ENCODE measurements around the gene PPIF. TPM values are rescaled to one million over a fixed set of nuclear protein-coding genes. Genes with fewer than 3 reads are reported as not detected.
A peak's percentile ranks its signal among the peaks of the same experiment; 100 is the strongest.

PPIF gene
- total and polyA plus RNA-seq, 7 donors, result 44.6 to 297 (median 85.9) TPM

- peaks cover 10% of the 10 kb centered on the region for H3K4me1 ChIP-seq
- no peak overlapping the region for H3K27ac ChIP-seq
- ATAC-seq (peak; percentile 22 to 45 (median 38)), DNase-seq (peak in 1 of 2 donors; percentile 47)
- intact Hi-C loops (cut with DNase I), result no loop called here
- H3K9me3 ChIP-seq, result no peaks in the 10 kb centered on the region
- H3K27me3 ChIP-seq (ENCODE audit: insufficient read depth in 3 of 3, low read length in 2 of 3), result no peaks in the 10 kb centered on the region
- no peak overlapping the region for H3K4me3 ChIP-seq
- WGBS, 3 donors, result 70 to 86% (median 75%) methylated on average over 12 of the region's 12 CpGs
- peaks cover 0 to 70% of the 10 kb centered on the region in 2 donors for H3K36me3 ChIP-seq (ENCODE audit: insufficient read depth in 1 of 2, low read depth in 1 of 2)
- no peak for TF ChIP-seq CTCF (IDR thresholded peaks at IDR 0.05)
Measured at GRCh38 chr10:79391231-79392019, 44.2 kb downstream of the PPIF start.

DNA sequence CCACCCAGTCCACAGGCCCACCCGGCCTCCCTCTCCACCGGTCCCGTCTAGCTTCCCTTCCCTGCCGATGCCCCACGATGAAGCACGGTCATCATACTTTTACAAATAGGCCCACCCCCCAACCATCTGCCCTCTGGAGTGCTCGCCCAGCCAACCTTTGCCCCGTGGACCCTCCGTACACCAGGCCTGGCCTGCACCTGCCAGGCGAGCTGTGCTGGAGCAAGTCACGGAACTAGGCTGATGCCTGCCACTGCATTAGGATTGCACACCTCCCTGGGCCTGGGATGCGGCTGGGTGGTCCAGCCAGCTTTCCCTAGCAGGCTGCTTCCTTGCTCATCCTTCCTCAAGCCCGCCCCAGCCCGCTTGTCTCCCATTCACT lies 44.7 kb downstream of the PPIF start:
- Histone ChIP-seq H3K36me3 (ENCODE audit: insufficient read depth in 1 of 2, low read depth in 1 of 2) (peaks cover 0 to 64% of the 10 kb centered on the region in 2 donors), H3K4me1 (peaks cover 16% of the 10 kb centered on the region), H3K9me3 (no peaks in the 10 kb centered on the region), H3K4me3 (no peak overlapping the region), H3K27ac (no peak overlapping the region), H3K27me3 (ENCODE audit: insufficient read depth in 3 of 3, low read length in 2 of 3) (no peaks in the 10 kb centered on the region)
- ATAC-seq, result no peak
- DNase-seq, result peak in 1 of 2 donors; percentile 39
- no peak for TF ChIP-seq CTCF (IDR thresholded peaks at IDR 0.05)
- WGBS, 3 donors, result 90 to 91% (median 91%) methylated on average over 14 of the region's 14 CpGs
- intact Hi-C loops (cut with DNase I), result no loop called here

GRCh38 chr10:79392506-79393176 lies 45.4 kb downstream of the PPIF start:
- Histone ChIP-seq H3K36me3 (ENCODE audit: insufficient read depth in 1 of 2, low read depth in 1 of 2) (peaks cover 0 to 58% of the 10 kb centered on the region in 2 donors), H3K9me3 (no peaks in the 10 kb centered on the region), H3K27ac (no peak overlapping the region), H3K27me3 (ENCODE audit: insufficient read depth in 3 of 3, low read length in 2 of 3) (no peaks in the 10 kb centered on the region), H3K4me1 (peaks cover 22% of the 10 kb centered on the region), H3K4me3 (no peak overlapping the region)
- intact Hi-C loops (cut with DNase I), result no loop called here
- ATAC-seq (no peak), DNase-seq (peak in 1 of 2 donors; percentile 20)
- WGBS, 3 donors, result 81 to 94% (median 85%) methylated on average over 6 of the region's 6 CpGs
- TF ChIP-seq CTCF (IDR thresholded peaks at IDR 0.05), result no peak

- intact Hi-C loops (cut with DNase I), result no loop called here
- Histone ChIP-seq H3K27me3 (ENCODE audit: insufficient read depth in 3 of 3, low read length in 2 of 3) (no peaks in the 10 kb centered on the region), H3K27ac (no peak overlapping the region), H3K4me3 (no peak overlapping the region), H3K36me3 (ENCODE audit: insufficient read depth in 1 of 2, low read depth in 1 of 2) (peaks cover 0 to 55% of the 10 kb centered on the region in 2 donors), H3K9me3 (no peaks in the 10 kb centered on the region), H3K4me1 (peaks cover 30% of the 10 kb centered on the region)
- DNase-seq, result peak in 1 of 2 donors; percentile 36
- no peak for TF ChIP-seq CTCF (IDR thresholded peaks at IDR 0.05)
- WGBS, 3 donors, result 94 to 97% (median 95%) methylated on average over 4 of the region's 4 CpGs
- ATAC-seq, result no peak
Measured at GRCh38 chr10:79393221-79393923, 46.1 kb downstream of the PPIF start.
